KMS-11 (cell line): ENCODE results near the gene SIRPA.

ENCODE experiments used
- H2AFZ ChIP-seq: fragments of 200-600 bp; sonication (generic); 2 replicates; pipeline ENCODE4 v1.6.1; 2016; ENCODE audit warnings: antibody characterized with exemption, mixed run types, low read depth
- H3K27ac ChIP-seq: fragments of 200-600 bp; sonication (generic); 2 replicates; pipeline ENCODE4 v1.6.1; 2016; ENCODE audit warnings: mild to moderate bottlenecking, mixed run types
- H3K27me3 ChIP-seq: fragments of 200-600 bp; sonication (generic); 2 replicates; pipeline ENCODE4 v1.6.1; 2017; ENCODE audit warnings: mild to moderate bottlenecking, low read depth, mixed run types, moderate library complexity; ENCODE audit not compliant: insufficient read depth
- H3K36me3 ChIP-seq: fragments of 200-600 bp; sonication (generic); 2 replicates; pipeline ENCODE4 v1.6.1; 2017; ENCODE audit warnings: mild to moderate bottlenecking, mixed run types; ENCODE audit not compliant: insufficient read depth
- H3K4me1 ChIP-seq: fragments of 200-600 bp; sonication (generic); 2 replicates; pipeline ENCODE4 v1.6.1; 2016; ENCODE audit warnings: mild to moderate bottlenecking, low read depth, mixed run types; ENCODE audit not compliant: poor library complexity, severe bottlenecking
- H3K4me2 ChIP-seq: fragments of 200-600 bp; sonication (generic); 2 replicates; pipeline ENCODE4 v1.7.0; 2016; ENCODE audit warnings: mild to moderate bottlenecking, mixed run types
- H3K4me3 ChIP-seq: fragments of 200-600 bp; sonication (generic); IDR thresholded peaks from 2 replicates; pipeline ENCODE4 v1.6.1; 2017; ENCODE audit warnings: low read depth, low read length, mixed read lengths; ENCODE audit not compliant: insufficient read depth
- H3K79me2 ChIP-seq: fragments of 200-600 bp; sonication (generic); 2 replicates; pipeline ENCODE4 v1.6.1; 2016; ENCODE audit warnings: low read depth, mixed run types; ENCODE audit not compliant: insufficient read depth
- H3K9ac ChIP-seq: fragments of 200-600 bp; sonication (generic); 2 replicates; pipeline ENCODE4 v1.6.1; 2016; ENCODE audit warnings: mild to moderate bottlenecking, mixed run types
- H4K20me1 ChIP-seq: fragments of 200-600 bp; sonication (generic); 2 replicates; pipeline ENCODE4 v1.6.1; 2016; ENCODE audit warnings: mild to moderate bottlenecking, mixed run types; ENCODE audit not compliant: insufficient read depth
- CTCF ChIP-seq: fragments of 200-600 bp; sonication (generic); conservative IDR thresholded peaks from 2 replicates; pipeline ENCODE4 v1.6.1; 2017; ENCODE audit warnings: low read depth, mild to moderate bottlenecking, antibody characterized with exemption, low read length, moderate library complexity, mixed read lengths

SIRPA gene

DNA sequence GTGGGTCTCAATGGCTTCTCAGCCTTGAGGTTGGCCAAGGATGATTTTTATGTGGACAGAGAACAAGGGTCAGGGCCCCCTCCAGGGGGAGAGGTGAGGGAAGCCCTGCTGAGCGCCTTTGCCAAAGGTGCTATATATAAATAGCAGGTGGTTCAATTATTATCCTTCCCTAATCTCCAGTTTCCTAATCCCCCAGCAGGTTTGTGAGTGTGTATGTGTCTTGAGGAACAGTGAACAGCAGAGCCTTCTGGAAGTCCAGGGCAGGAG, 3.2 kb upstream of the SIRPA start:
- H3K4me2 ChIP-seq = no peak overlapping the region
- no peaks in the 10 kb centered on the region for H3K4me1 ChIP-seq
- no peaks in the 10 kb centered on the region for H4K20me1 ChIP-seq
- no peaks in the 10 kb centered on the region for H3K27me3 ChIP-seq
- H3K9ac ChIP-seq = no peak overlapping the region
- no peak overlapping the region for H3K27ac ChIP-seq
- no peak overlapping the region for H3K4me3 ChIP-seq
- no peak for TF ChIP-seq CTCF
- H3K36me3 ChIP-seq = no peaks in the 10 kb centered on the region
- H3K79me2 ChIP-seq = no peaks in the 10 kb centered on the region
- H2AFZ ChIP-seq = no peak overlapping the region

DNA sequence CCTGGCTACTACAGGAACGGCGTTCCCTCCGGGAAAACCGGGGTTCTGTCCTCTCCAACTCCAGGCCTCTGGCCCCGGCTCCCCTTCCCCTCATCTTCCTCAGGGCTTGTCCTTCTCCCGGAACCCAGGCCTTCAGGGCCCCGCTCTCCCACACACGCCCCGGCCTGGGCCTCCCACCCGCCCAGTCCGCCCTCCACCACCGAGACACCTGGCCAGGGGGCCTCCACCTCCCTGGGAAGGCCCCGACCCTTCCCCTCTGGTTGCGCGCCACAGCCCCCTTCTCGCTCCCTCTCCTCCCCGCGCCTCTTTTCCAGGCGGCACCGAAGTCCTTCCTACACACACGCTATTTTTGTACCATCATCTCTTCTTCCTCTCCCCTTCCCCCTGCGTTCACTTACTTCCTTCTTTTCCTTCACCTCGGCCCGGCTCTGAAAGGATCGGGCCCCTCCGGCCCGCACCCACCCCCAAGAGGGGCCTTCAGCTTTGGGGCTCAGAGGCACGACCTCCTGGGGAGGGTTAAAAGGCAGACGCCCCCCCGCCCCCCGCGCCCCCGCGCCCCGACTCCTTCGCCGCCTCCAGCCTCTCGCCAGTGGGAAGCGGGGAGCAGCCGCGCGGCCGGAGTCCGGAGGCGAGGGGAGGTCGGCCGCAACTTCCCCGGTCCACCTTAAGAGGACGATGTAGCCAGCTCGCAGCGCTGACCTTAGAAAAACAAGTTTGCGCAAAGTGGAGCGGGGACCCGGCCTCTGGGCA, 1.3 kb upstream of the SIRPA start:
- Histone ChIP-seq H3K4me2 (no peak overlapping the region), H3K4me1 (no peaks in the 10 kb centered on the region), H2AFZ (no peak overlapping the region), H3K27ac (no peak overlapping the region), H3K4me3 (no peak overlapping the region), H3K9ac (no peak overlapping the region), H4K20me1 (no peaks in the 10 kb centered on the region), H3K27me3 (no peaks in the 10 kb centered on the region), H3K79me2 (no peaks in the 10 kb centered on the region), H3K36me3 (no peaks in the 10 kb centered on the region)
- TF ChIP-seq CTCF = no peak

- Histone ChIP-seq H3K4me2 (no peak overlapping the region), H3K4me3 (no peak overlapping the region), H3K27me3 (no peaks in the 10 kb centered on the region), H3K79me2 (no peaks in the 10 kb centered on the region), H3K27ac (no peak overlapping the region), H4K20me1 (no peaks in the 10 kb centered on the region), H3K9ac (no peak overlapping the region), H2AFZ (no peak overlapping the region), H3K4me1 (no peaks in the 10 kb centered on the region), H3K36me3 (no peaks in the 10 kb centered on the region)
- TF ChIP-seq CTCF = no peak
These were observed 696 bp upstream of the SIRPA start for GRCh38 chr20:1894471-1894950.

DNA sequence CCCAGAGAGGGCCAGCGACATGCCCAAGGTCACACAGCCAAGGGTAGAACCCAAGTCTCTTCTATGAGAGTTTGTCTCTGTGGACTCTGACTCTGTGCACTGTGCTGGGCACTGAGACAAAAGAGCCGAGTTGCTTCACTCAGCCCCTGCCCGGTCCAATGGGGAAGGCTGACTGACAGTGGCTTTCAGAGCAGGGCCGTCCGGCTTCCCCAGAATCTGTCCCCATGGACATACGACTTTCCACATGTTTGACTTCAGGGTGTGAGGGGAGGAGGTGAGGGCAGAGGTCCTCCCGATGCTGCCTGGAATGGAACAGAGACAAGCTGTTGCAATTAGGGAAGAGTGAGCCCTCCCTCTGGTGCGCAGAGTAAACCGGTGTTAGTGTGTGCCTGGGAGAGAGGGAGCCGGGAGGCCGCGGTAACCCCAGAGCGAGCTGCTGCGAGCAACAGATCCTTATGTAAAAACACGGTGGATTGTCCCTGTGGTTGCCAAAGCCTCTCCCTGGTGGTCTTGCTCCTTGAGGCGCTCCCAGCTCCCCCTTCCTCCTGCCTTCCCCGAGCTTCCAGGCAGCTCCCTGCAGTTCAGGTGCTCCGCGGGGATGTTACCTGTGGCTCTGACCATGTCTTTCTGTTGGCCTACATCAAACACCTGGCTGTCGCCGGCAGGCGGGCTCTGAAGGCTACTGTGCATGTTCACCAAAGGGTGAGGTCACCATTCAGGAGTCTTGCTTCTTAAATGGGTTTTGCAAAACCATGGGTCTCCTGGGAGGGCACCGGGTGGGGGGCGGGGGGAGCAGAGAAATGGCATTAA, 672 bp downstream of the SIRPA start:
- no peaks in the 10 kb centered on the region for H3K36me3 ChIP-seq
- no peak for TF ChIP-seq CTCF
- H3K27me3 ChIP-seq = no peaks in the 10 kb centered on the region
- H3K4me3 ChIP-seq = no peak overlapping the region
- H3K79me2 ChIP-seq = no peaks in the 10 kb centered on the region
- H2AFZ ChIP-seq = no peak overlapping the region
- no peaks in the 10 kb centered on the region for H4K20me1 ChIP-seq
- no peak overlapping the region for H3K4me2 ChIP-seq
- H3K27ac ChIP-seq = no peak overlapping the region
- H3K9ac ChIP-seq = no peak overlapping the region
- no peaks in the 10 kb centered on the region for H3K4me1 ChIP-seq
